HPDE6-E6E7 (cell line): Measurements from ENCODE around the gene HDHD2.

ENCODE experiments used
- DNase-seq: peaks from one replicate; pipeline ENCODE4 v3.0.0; 2011; ENCODE audit warnings: missing footprints; ENCODE audit errors: extremely low spot score

HDHD2 gene

GRCh38 chr18:47146206-47146605 is 4.1 kb downstream of the HDHD2 start:
- no peak for DNase-seq

DNA sequence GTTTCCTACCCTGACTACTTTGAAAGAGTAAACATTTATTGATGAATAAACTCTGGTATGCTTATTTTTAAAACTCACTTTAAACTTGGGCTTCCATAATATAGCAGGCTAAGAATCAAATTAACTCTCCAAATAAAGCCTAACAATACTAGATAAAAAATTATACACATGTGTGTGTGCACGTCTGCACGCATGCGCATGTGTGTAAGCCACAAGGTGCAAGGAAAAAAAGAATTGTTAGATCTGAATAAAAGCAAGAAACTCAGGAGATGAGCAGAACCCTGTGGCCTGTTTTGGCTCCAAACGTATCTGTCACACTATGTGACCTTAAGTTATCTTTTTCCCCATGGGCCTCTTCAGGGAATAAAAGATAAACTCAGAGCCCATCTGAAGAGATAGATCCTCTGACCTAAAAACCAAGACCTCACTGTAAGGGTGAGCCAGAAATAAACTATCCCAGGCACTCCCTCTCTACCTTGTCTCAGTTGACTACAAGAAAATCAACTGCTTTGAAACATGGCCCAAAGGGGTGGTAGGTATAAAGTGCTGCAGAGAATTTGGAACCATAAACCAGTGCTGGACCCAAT is 6.3 kb downstream of the HDHD2 start:
- no peak for DNase-seq

GRCh38 chr18:47143153-47143552 is 7.1 kb downstream of the HDHD2 start:
- no peak for DNase-seq

DNA sequence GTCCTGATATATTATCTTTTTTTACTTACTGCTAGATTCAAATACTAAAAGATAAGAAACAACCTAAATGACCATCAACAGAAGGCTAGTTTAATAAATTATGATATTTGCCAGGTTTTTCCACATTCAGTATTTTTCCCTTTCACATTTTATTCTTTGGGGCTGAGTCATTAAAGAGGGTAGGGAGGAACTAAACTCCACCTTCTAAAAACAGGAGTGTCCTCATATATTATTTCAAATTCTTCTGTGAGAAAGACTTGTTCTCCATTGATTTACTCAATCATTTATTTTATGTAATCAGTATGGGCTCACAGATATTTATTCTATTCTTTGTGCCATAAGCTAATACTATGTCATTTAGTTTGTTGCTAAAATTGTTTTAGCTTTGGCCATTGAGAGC is 9.0 kb downstream of the HDHD2 start:
- DNase-seq: no peak

- no peak for DNase-seq
Measured at GRCh38 chr18:47121146-47121545, 29.2 kb downstream of the HDHD2 start.

DNA sequence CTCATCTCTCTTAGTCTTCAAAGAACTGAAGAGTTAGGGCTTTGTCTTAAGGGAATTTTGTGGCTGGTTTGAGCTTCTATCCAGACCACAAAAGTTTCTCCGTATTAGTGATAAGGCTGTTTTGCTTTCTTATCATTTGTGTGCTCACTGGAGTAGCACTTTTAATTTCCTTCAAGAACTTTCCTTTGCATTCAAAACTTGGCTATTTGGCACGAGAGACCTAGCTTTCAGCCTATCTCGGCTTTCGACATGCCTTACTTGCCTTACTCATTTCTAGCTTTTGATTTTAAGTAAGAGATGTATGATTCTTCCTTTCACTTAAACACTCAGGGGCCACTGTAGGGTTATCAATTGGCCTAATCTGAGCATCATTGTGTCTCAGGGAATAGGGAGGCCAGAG is 29.9 kb downstream of the HDHD2 start:
- no peak for DNase-seq

DNA sequence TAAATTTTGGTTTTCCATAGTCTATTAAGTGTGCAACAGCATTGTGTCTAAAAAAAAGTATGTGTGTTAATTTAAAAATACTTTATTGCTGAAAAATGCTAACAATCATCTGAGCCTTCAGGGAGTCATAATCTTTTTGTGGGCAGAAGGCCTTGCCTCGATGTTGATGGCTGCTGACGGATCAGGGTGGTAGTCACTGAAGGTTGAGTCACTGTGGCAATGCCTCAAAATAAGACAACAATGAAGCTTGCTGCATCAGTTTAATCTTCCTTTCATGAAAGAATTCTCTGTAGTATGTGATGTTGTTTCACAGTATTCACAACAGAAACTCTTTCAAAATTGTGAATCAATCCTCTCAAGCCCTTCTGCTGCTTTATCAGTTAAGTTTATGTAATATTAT is 31.3 kb downstream of the HDHD2 start:
- no peak for DNase-seq

GRCh38 chr18:47115205-47115604 is 35.1 kb downstream of the HDHD2 start:
- DNase-seq: no peak

- no peak for DNase-seq
Measured at GRCh38 chr18:47113796-47114540, 36.3 kb downstream of the HDHD2 start.

DNA sequence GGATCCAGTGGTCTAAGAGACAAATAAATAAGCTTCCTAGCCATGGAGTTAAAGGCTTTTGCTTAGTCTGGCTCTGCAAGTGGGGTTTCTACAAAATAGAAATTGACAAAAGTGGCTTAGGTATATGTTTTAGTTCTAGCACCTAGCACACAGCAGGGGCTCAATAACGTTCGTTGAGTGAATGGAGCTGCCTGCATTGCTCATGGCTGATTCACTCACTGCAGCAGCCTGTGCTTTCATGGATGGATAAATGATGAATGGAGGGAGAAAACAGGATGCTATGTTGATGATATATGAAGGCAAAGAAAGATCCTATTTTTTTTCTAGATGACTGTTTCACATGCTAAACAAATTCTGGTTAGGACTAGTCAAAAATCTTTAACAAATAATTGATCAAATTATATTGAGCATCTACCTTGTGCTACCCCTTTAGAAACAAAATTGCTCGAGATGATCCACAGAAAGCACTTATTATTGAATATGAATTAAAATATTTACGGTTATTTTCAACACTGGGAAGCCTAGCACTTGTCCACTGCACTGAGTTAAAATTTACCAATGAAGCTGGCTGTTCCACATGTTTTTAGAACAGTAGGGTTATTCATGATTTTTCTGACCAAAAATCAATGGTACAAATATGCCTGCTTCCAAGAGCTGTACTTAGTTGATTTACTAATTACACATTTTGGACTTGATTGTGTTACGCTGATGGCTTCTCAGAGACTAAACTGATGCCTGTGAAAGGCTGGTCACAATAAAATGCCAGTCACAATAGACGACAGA is 39.6 kb downstream of the HDHD2 start:
- no peak for DNase-seq

GRCh38 chr18:47109720-47110119 is 40.6 kb downstream of the HDHD2 start:
- DNase-seq: no peak

DNA sequence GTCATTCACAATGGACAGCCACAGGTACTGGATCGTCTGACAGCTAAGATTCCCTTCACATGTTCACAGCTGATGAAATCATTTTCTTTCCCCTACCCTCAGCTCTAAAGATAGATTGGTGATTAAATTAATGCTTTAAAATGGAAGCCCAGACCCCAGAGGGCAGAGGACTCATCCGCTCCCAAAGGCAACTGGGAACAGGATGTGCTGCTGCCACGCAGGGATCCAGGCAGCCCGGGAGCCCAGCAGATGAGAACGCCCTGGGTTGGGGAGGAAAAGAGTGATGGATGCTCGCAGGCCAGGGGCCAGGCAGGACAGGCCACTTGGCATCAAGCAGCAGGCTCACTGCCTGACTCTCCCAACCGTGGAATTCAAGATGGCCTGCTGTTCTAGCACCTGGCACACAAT is 41.3 kb downstream of the HDHD2 start:
- no peak for DNase-seq

DNA sequence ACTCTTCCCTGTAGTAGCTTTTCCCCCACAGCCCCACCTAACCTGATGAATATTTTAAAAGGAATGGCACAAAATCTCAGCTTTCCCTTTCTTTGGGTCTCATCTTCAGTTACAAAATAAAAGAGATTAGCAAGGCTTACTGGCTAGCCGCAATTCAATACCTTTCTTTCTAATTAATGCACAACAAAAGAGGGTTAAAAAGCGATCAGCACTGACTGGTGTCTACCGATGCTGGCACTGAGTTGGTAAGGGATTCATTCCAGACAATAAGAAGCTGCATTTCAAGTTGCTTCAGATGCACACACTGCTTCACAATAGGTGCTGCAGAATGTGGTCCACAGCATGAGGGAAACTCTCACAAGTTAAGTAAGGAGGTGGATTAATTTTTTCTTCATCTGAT is 41.9 kb downstream of the HDHD2 start:
- DNase-seq: no peak

DNA sequence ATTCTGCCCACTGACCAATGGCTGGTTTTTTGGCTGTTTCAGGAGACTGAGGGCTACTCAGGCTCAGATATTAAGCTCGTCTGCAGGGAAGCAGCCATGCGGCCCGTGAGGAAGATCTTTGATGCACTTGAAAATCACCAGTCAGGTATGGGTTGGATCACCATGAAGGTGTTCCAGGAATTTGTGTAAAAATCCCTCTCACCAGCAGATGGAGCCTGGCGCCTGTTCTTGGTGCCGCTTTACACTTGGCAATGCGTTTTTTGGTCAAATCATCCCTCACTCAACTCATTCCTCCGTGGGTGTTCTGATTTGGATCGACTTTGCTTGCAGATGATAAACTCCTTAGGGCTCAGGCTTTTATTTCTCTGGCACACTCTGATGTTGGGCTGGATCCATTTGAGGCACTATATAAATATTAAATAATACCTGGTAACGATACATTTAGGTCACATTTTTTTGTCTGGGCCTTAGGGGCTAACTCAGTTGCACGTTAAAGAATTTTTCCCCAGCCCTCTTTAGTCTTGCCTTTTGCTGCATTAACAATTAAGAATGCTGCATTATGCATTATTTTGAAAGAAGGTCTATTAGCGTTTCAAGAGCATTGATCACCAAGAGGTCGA is 50.0 kb downstream of the HDHD2 start:
- peak; percentile 52 for DNase-seq

- DNase-seq: no peak
Measured at GRCh38 chr18:47095810-47096209, 54.5 kb downstream of the HDHD2 start.

DNA sequence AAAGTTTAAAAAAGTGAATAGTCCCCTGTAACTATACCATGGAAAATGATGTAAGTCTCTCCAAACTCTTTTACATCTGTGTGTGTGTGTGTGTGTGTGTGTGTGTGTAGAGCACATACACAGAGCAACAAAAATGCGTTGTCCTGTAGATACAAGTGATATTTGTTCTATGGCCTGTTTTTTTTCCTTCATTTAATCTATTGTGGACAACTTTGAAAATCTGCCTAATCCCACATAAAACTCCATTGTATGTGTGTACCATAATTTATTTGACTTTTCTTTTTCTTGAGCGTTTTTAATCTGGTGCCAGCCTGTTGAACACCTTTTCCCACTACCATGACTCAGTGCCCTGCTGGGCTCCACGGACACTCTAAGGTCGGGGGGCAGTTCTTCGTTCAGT is 62.6 kb downstream of the HDHD2 start:
- no peak for DNase-seq

- no peak for DNase-seq
Measured at GRCh38 chr18:47081578-47081977, 68.7 kb downstream of the HDHD2 start.

GRCh38 chr18:47080872-47081271 is 69.4 kb downstream of the HDHD2 start:
- DNase-seq: no peak

GRCh38 chr18:47077111-47077510 is 73.2 kb downstream of the HDHD2 start:
- DNase-seq: no peak

DNA sequence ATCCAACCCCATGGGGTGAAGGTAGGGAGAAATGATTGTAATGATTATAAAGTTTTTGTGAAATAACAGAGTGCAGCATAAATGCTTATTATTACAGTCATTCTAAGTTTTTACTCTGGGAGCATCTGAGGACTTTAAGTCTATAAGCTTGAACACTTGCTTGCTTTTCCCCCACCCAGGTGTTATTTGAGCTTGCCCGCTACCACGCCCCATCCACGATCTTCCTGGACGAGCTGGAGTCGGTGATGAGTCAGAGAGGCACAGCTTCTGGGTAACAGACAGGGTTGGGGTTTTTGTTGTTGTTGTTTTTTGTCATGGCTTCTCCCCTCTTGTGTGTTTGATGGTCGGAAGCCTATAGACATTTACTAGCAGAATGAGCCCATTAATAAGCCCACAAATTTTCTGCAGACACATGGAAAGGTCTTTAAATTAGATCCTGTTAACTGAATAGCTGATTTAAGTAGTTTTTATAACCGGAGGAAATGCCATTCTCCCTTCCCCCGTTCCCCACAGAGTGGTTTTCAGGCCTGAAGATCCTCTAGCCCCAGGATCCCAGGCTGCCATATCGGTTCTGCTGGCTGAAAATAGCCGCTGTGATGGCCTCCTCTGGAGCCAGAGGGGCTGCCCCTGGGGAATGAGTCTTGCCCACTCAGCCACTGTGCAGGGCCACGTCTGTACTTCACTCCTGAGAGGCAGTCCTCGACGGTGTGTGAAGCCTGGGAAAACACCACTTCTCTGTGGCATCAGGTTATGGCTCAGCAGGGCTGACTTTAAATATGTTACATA is 75.0 kb downstream of the HDHD2 start:
- DNase-seq: peak; percentile 79

GRCh38 chr18:47067648-47068047 is 82.7 kb downstream of the HDHD2 start:
- no peak for DNase-seq

DNA sequence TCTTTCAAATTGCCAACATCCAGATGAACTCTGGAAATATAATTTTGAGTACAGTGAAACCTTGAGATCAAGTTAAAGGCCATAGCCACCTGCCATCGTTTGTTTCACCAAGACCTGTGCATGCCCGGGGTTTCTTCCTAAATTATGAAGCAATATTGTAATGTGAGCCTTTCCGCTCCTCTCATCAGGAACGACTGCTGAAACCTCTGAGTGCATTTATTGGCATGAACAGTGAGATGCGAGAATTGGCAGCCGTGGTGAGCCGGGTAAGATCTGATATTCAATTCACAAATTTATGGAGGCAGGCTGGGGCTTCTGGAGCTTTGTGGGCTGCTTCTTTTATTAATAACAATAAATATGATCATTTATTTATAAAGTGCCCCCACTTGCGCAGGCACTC is 87.2 kb downstream of the HDHD2 start:
- DNase-seq: no peak
